Gastroesophageal sphincter (tissue), 4 donors: ENCODE measurements around the gene NRBP1. TPM values are rescaled to one million over a fixed set of nuclear protein-coding genes. Genes with fewer than 3 reads are reported as not detected.
A peak's percentile ranks its signal among the peaks of the same experiment; 100 is the strongest.

ENCODE experiments used
- ATAC-seq: fragments of 150-250 bp; one replicate; pipeline ENCODE4 v1.9.1; 2016; ENCODE audit warnings: mild to moderate bottlenecking, moderate library complexity
- H3K27ac ChIP-seq, 4 donors: fragments of 200-600 bp; sonication (generic) in 3 of 4; 1 replicate in 3 of 4; 2 replicates in 1 of 4; pipeline ENCODE4 v1.5.1; 2016 to 2019
- H3K27me3 ChIP-seq: fragments of 200-600 bp; sonication (generic); one replicate; pipeline ENCODE4 v1.5.1; 2019
- H3K36me3 ChIP-seq, 2 donors: fragments of 200-600 bp; sonication (generic); one replicate each; pipeline ENCODE4 v1.5.1; 2019; ENCODE audit warnings: control low read depth in 1 of 2
- H3K4me1 ChIP-seq, 3 donors: fragments of 200-600 bp; sonication (generic); 1 replicate in 2 of 3; 2 replicates in 1 of 3; pipeline ENCODE4 v1.5.1; 2016 to 2019; ENCODE audit warnings: control low read depth in 2 of 3
- H3K4me3 ChIP-seq, 2 donors: fragments of 200-600 bp; sonication (generic); one replicate each; pipeline ENCODE4 v1.5.1; 2019; ENCODE audit warnings: mild to moderate bottlenecking in 1 of 2, moderate library complexity in 1 of 2
- H3K9me3 ChIP-seq, 3 donors: fragments of 200-600 bp; sonication (generic); one replicate each; pipeline ENCODE4 v1.5.1; 2017 to 2019; ENCODE audit warnings: control low read depth in 2 of 3
- CTCF ChIP-seq, 4 experiments: fragments of 200-600 bp in 2 of 4; fragments of 450-650 bp in 2 of 4; sonication (generic) in 1 of 4; IDR thresholded peaks; one replicate each; pipeline ENCODE4 v1.5.1; 2017 to 2019; ENCODE audit warnings: antibody characterized with exemption in 4 of 4, mild to moderate bottlenecking in 2 of 4, moderate library complexity in 2 of 4
- EP300 ChIP-seq: sonication (generic); formaldehyde crosslinking; IDR thresholded peaks from one replicate; pipeline ENCODE4 v1.6.1; 2017; ENCODE audit warnings: antibody characterized with exemption, mild to moderate bottlenecking
- POLR2A ChIP-seq, 2 donors: fragments of 450-650 bp; IDR thresholded peaks; one replicate each; pipeline ENCODE4 v1.6.1; 2017; ENCODE audit warnings: antibody characterized with exemption in 2 of 2, mild to moderate bottlenecking in 2 of 2, moderate library complexity in 1 of 2
- POLR2AphosphoS5 ChIP-seq: sonication (generic); formaldehyde crosslinking; IDR thresholded peaks from one replicate; pipeline ENCODE4 v1.6.1; 2017; ENCODE audit warnings: antibody characterized with exemption
- WGBS, 2 donors: methylation state at CpG; one replicate each; pipeline ENCODE4 v1.1.5; 2018; ENCODE audit warnings: low coverage in 1 of 2; 5-methylcytosine and 5-hydroxymethylcytosine counted together
- total RNA-seq, 4 donors: library from RNA; depleted of rRNA; stranded (reverse); fragments of >200 nt; gene quantifications; one replicate each; pipeline ENCODE4 v1.1.0, GENCODE V29; 2016

NRBP1 gene
- total RNA-seq, 4 donors from 2014 or later: 78.5 to 90.7 (median 89.1) TPM

- H3K4me1 ChIP-seq: peaks cover 6 to 50% (median 19%) of the 10 kb centered on the region in 3 donors
- no peak for ATAC-seq
- no peaks in the 10 kb centered on the region for H3K9me3 ChIP-seq
- H3K4me3 ChIP-seq: no peak overlapping the region
- H3K36me3 ChIP-seq: peaks cover 0 to 35% of the 10 kb centered on the region in 2 donors
- no peaks in the 10 kb centered on the region for H3K27me3 ChIP-seq
- no peak overlapping the region for H3K27ac ChIP-seq
- TF ChIP-seq POLR2AphosphoS5: no peak
- TF ChIP-seq POLR2A (IDR thresholded peaks at IDR 0.05): no peak
- no peak for TF ChIP-seq CTCF (IDR thresholded peaks at IDR 0.05)
- no peak for TF ChIP-seq EP300
Measured at GRCh38 chr2:27431395-27431794, 3.0 kb downstream of the NRBP1 start.

- peaks cover 0 to 29% (median 9%) of the 10 kb centered on the region in 3 donors for H3K4me1 ChIP-seq
- 77 to 96% methylated on average over 4 to 6 of the region's 6 CpGs for WGBS, 2 donors
- no peaks in the 10 kb centered on the region for H3K9me3 ChIP-seq
- no peak overlapping the region for H3K27ac ChIP-seq
- no peak for ATAC-seq
- H3K27me3 ChIP-seq: no peaks in the 10 kb centered on the region
- H3K4me3 ChIP-seq: no peak overlapping the region
- H3K36me3 ChIP-seq: peaks cover 4 to 77% of the 10 kb centered on the region in 2 donors
- TF ChIP-seq POLR2A (IDR thresholded peaks at IDR 0.05): no peak
- TF ChIP-seq POLR2AphosphoS5: no peak
- TF ChIP-seq CTCF (IDR thresholded peaks at IDR 0.05): no peak
- no peak for TF ChIP-seq EP300
Measured at GRCh38 chr2:27435628-27436027, 7.2 kb downstream of the NRBP1 start.

GRCh38 chr2:27441226-27441926, 12.9 kb downstream of the NRBP1 start:
- Histone ChIP-seq H3K36me3 (peaks cover 4 to 84% of the 10 kb centered on the region in 2 donors), H3K4me1 (peaks cover 0 to 15% (median 3%) of the 10 kb centered on the region in 3 donors), H3K4me3 (no peak overlapping the region), H3K27ac (no peak overlapping the region), H3K27me3 (no peaks in the 10 kb centered on the region), H3K9me3 (no peaks in the 10 kb centered on the region)
- 76 to 86% methylated on average over 1 to 8 of the region's 10 CpGs for whole genome bisulfite sequencing, 2 donors
- ATAC-seq: no peak
- TF ChIP-seq EP300 (no peak), CTCF (IDR thresholded peaks at IDR 0.05) (no peak), POLR2AphosphoS5 (no peak), POLR2A (IDR thresholded peaks at IDR 0.05) (no peak)

GRCh38 chr2:27441958-27442919, 13.8 kb downstream of the NRBP1 start, which contains the start of gene KRTCAP3:
Gene KRTCAP3 (plus strand): TSS chr2:27442381. CDS start chr2:27442413, 32 bp downstream.
- Histone ChIP-seq H3K27ac (peak within 1 kb of the TSS in 3 of 4 donors; percentile 34 to 73 (median 57)), H3K4me3 (peak within 1 kb of the TSS in 1 of 2 donors; percentile 42), H3K9me3 (no peaks in the 10 kb centered on the region), H3K27me3 (no peaks in the 10 kb centered on the region), H3K4me1 (peaks cover 0 to 15% (median 3%) of the 10 kb centered on the region in 3 donors), H3K36me3 (peaks cover 1 to 82% of the 10 kb centered on the region in 2 donors)
- 43 to 48% methylated on average over 2 to 13 of the region's 80 CpGs for WGBS, 2 donors
- peak; percentile 48 for ATAC-seq
- TF ChIP-seq CTCF (IDR thresholded peaks at IDR 0.05): peak in 1 of 4 experiments; percentile 6
- TF ChIP-seq EP300: no peak
- peak; percentile 32 for TF ChIP-seq POLR2AphosphoS5
- TF ChIP-seq POLR2A (IDR thresholded peaks at IDR 0.05): peak in 1 of 2 donors; percentile 6
